Measurements from ENCODE around the gene SHMT2.

SHMT2 gene

DNA sequence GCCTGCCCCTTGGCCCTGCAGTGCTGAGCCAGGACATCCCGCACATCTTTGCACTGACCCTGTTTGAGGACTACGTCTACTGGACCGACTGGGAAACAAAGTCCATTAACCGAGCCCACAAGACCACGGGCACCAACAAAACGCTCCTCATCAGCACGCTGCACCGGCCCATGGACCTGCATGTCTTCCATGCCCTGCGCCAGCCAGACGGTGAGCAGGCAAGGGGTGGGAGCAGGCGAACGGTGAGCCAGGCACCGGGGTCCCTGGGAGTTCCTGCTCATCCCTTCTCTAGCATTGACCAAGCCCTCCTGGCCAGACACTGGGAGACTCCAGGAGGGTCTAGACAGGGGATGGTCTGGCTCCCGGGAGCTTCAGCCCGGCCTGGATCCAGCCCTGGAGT, 30.3 kb upstream of the SHMT2 start:
- no peak for DNase-seq

DNA sequence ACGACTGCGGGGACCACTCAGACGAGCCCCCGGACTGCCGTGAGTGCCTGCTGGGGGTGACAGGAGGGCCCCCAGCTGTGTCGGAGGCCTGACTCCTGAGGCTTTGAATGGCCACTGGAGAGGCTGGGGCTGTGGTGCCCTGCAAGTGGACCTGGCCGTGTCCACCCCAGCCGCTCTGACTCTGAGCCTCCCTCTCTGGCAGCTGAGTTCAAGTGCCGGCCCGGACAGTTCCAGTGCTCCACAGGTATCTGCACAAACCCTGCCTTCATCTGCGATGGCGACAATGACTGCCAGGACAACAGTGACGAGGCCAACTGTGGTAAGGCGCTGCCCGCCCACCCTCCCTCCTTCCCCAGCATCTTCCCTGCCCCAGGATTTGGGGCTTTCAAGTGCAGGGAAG, 29.0 kb upstream of the SHMT2 start:
- no peak for DNase-seq

- DNase-seq = no peak
Observed at GRCh38 chr12:57201219-57201618, 28.3 kb upstream of the SHMT2 start.

GRCh38 chr12:57201631-57202030, 27.9 kb upstream of the SHMT2 start:
- DNase-seq = no peak

- no peak for DNase-seq
Observed at GRCh38 chr12:57202321-57202720, 27.2 kb upstream of the SHMT2 start.

GRCh38 chr12:57203201-57203600, 26.3 kb upstream of the SHMT2 start:
- no peak for DNase-seq

- no peak for DNase-seq
Observed at GRCh38 chr12:57203791-57204190, 25.7 kb upstream of the SHMT2 start.

GRCh38 chr12:57204454-57204853, 25.1 kb upstream of the SHMT2 start:
- DNase-seq = no peak

- no peak for DNase-seq
Observed at GRCh38 chr12:57205186-57205585, 24.3 kb upstream of the SHMT2 start.

- DNase-seq = no peak
Observed at GRCh38 chr12:57205931-57206330, 23.6 kb upstream of the SHMT2 start.

GRCh38 chr12:57207731-57208630, 21.5 kb upstream of the SHMT2 start:
- DNase-seq = no peak

GRCh38 chr12:57208631-57209282, 20.8 kb upstream of the SHMT2 start:
- DNase-seq = no peak

DNA sequence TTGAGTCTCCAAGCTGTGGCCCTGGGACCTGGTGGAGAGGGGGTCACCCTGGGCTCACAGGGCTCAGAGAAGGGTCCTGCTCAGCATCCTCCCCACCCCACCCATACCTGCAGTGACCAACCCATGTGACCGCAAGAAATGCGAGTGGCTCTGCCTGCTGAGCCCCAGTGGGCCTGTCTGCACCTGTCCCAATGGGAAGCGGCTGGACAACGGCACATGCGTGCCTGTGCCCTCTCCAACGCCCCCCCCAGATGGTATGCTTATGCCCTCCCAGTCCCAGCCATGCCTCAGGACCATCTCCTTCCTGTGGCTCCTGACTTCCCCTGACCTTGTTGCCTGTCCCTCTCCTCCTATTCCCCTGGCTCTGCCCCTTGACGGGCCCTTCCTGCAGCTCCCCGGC, 19.6 kb upstream of the SHMT2 start:
- DNase-seq = no peak

- DNase-seq = no peak
Observed at GRCh38 chr12:57210461-57210860, 19.1 kb upstream of the SHMT2 start.

DNA sequence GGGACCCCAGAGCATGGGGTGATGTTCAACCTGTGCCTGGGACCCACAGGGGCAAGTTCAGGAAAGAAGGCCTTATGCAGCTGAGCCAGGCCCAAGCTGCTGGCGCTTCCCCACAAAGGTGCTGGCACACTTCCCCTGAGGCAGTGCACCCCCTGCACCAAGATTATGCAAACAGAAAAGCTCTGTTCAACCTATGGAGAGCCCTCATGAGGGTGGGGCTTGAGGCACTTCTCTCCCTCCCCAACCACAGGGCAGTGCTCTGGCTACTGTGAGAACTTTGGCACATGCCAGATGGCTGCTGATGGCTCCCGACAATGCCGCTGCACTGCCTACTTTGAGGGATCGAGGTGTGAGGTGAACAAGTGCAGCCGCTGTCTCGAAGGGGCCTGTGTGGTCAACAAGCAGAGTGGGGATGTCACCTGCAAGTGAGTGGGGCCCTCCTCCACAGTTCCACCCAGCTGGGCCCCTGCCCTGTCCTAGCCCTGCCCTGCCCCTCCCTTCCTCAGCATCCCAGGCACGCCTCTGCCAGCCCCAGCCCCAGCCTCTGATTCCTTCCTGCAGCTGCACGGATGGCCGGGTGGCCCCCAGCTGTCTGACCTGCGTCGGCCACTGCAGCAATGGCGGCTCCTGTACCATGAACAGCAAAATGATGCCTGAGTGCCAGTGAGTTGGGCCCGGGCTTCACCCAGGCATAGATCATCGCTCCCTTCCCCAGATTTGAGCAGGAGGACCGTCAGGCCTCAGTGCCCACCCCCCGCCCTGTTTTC, 18.4 kb upstream of the SHMT2 start:
- no peak for DNase-seq

DNA sequence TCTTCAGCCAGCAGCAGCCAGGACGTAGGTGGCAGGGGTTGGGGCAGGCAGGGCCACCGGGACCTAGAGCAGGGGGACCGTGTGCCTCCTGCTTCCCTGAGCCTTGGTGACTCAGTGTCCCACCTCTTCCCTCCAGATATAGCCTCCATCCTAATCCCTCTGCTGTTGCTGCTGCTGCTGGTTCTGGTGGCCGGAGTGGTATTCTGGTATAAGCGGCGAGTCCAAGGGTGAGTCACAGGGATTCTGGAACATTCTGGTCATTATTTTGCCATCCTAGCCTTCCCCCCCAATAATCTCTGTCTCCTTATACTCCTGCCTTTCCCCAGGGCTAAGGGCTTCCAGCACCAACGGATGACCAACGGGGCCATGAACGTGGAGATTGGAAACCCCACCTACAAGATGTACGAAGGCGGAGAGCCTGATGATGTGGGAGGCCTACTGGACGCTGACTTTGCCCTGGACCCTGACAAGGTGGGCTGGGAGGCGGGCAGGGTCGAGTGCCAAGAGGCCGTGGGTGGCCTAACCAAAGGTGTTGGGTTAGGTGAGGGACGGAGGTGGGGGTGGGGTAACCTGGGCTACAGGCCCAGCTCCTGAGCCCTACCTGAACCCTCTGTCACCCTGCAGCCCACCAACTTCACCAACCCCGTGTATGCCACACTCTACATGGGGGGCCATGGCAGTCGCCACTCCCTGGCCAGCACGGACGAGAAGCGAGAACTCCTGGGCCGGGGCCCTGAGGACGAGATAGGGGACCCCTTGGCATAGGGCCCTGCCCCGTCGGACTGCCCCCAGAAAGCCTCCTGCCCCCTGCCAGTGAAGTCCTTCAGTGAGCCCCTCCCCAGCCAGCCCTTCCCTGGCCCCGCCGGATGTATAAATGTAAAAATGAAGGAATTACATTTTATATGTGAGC, 17.5 kb upstream of the SHMT2 start:
- no peak for DNase-seq

GRCh38 chr12:57212701-57213057, 16.8 kb upstream of the SHMT2 start:
- no peak for DNase-seq

DNA sequence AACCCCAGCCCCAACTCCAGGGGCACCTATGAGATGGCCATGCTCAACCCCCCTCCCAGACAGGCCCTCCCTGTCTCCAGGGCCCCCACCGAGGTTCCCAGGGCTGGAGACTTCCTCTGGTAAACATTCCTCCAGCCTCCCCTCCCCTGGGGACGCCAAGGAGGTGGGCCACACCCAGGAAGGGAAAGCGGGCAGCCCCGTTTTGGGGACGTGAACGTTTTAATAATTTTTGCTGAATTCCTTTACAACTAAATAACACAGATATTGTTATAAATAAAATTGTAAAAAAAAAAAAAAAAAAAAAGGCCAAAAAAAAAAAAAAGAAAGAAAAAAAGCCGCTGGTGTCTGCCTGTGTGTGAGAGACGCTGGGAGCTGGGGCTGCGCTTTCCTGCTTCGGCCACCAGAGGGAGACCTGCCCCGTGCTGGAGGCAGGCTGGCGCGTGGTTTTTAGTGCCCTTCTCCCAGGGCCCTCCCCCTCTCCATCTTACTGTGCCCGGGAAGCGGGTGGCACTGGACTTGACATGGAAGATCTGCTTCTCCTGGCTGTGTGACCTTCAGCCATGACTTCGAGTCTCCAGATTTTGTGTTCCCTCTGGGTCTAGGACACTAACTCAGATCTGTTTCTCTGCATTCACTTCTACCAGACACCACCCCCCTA, 16.3 kb upstream of the SHMT2 start:
- peak; percentile 88 for DNase-seq

GRCh38 chr12:57213763-57214397, 15.6 kb upstream of the SHMT2 start:
- DNase-seq = no peak

- DNase-seq = peak; percentile 76
Observed at GRCh38 chr12:57214398-57214781, 15.1 kb upstream of the SHMT2 start.

- DNase-seq = no peak
Observed at GRCh38 chr12:57215065-57215464, 14.4 kb upstream of the SHMT2 start.

GRCh38 chr12:57215668-57216013, 13.9 kb upstream of the SHMT2 start:
- peak; percentile 59 for DNase-seq

All from CD4-positive, alpha-beta T cell treated with Interleukin-10 for 1 hour (primary cell).